GM23248 (cell line): ENCODE data around the gene MALSU1. TPM values are rescaled to one million over a fixed set of nuclear protein-coding genes. Genes with fewer than 3 reads are reported as not detected.

Source experiments
- DNase-seq: peaks from one replicate; pipeline ENCODE4 v3.0.0-alpha.2; 2015
- H2AFZ ChIP-seq: fragments of 200-600 bp; sonication (generic); 2 replicates; pipeline ENCODE4 v1.6.1; 2016; ENCODE audit warnings: antibody characterized with exemption
- H3F3A ChIP-seq: fragments of 200-600 bp; sonication (generic); 2 replicates; pipeline ENCODE4 v1.6.1; 2016; ENCODE audit warnings: mild to moderate bottlenecking, antibody characterized with exemption, mixed run types; ENCODE audit not compliant: insufficient read depth
- H3K27ac ChIP-seq: fragments of 200-600 bp; sonication (generic); 2 replicates; pipeline ENCODE4 v1.5.1; 2016; ENCODE audit warnings: mild to moderate bottlenecking
- H3K27me3 ChIP-seq: fragments of 200-600 bp; sonication (generic); replicated peaks from 2 replicates; pipeline ENCODE4 v1.6.1; 2016; ENCODE audit warnings: mild to moderate bottlenecking; ENCODE audit not compliant: insufficient read depth
- H3K36me3 ChIP-seq: fragments of 200-600 bp; sonication (generic); 2 replicates; pipeline ENCODE4 v1.6.1; 2016; ENCODE audit warnings: low read depth, mild to moderate bottlenecking
- H3K4me1 ChIP-seq: fragments of 200-600 bp; sonication (generic); 2 replicates; pipeline ENCODE4 v1.6.1; 2016; ENCODE audit warnings: mild to moderate bottlenecking; ENCODE audit not compliant: insufficient read depth
- H3K4me2 ChIP-seq: fragments of 200-600 bp; sonication (generic); one replicate; pipeline ENCODE4 v1.6.1; 2016; ENCODE audit warnings: mild to moderate bottlenecking; ENCODE audit not compliant: unreplicated experiment
- H3K4me3 ChIP-seq: fragments of 200-600 bp; sonication (generic); 2 replicates; pipeline ENCODE4 v1.5.1; 2016; ENCODE audit warnings: mild to moderate bottlenecking
- H3K79me2 ChIP-seq: fragments of 200-600 bp; sonication (generic); 2 replicates; pipeline ENCODE4 v1.6.1; 2016; ENCODE audit warnings: mild to moderate bottlenecking; ENCODE audit not compliant: insufficient read depth
- H3K9ac ChIP-seq: fragments of 200-600 bp; sonication (generic); 2 replicates; pipeline ENCODE4 v1.6.1; 2016; ENCODE audit warnings: mild to moderate bottlenecking
- H3K9me2 ChIP-seq: fragments of 200-600 bp; sonication (generic); 2 replicates; pipeline ENCODE4 v1.6.1; 2016; ENCODE audit warnings: mixed run types, mild to moderate bottlenecking, moderate library complexity; ENCODE audit not compliant: insufficient read depth
- H3K9me3 ChIP-seq: fragments of 200-600 bp; sonication (generic); one replicate; pipeline ENCODE4 v1.6.1; 2017; ENCODE audit warnings: low read depth
- H4K20me1 ChIP-seq: fragments of 200-600 bp; sonication (generic); 2 replicates; pipeline ENCODE4 v1.6.0; 2016; ENCODE audit not compliant: insufficient read depth
- EZH2 ChIP-seq: fragments of 200-600 bp; sonication (generic); IDR thresholded peaks from 2 replicates; pipeline ENCODE4 v1.6.1; 2018; ENCODE audit warnings: antibody characterized with exemption, mild to moderate bottlenecking; ENCODE audit not compliant: insufficient read depth, poor library complexity, severe bottlenecking
- EZH2phosphoT487 ChIP-seq: fragments of 200-600 bp; sonication (generic); IDR thresholded peaks from 2 replicates; pipeline ENCODE4 v1.6.1; 2018; ENCODE audit warnings: antibody characterized with exemption, moderate library complexity, mild to moderate bottlenecking, low read depth; ENCODE audit not compliant: insufficient read depth
- WGBS, 2 experiments: methylation state at CpG; one replicate each; pipeline ENCODE4 v1.1.6; 2015 to 2017; ENCODE audit warnings: low lambda C conversion rate in 2 of 2, low coverage in 1 of 2; ENCODE audit errors: missing lambda C conversion rate in 2 of 2; 5-methylcytosine and 5-hydroxymethylcytosine counted together
- in situ Hi-C: fragments of 300-500 bp; cut with MboI; formaldehyde crosslinking; loops from 2 replicates; pipeline ENCODE4 v1.15.0; 2020
- polyA plus RNA-seq: library from polyadenylated mRNA; unstranded; fragments of >200 nt; fragmentation: Nextera tagmentation; extraction: Ambion mirVana; gene quantifications from 2 replicates; pipeline ENCODE4 v1.2.1, GENCODE V29; 2016
- total RNA-seq: library from RNA; depleted of rRNA; stranded (reverse); fragments of >200 nt; shearing (Covaris generic); gene quantifications from 2 replicates; pipeline ENCODE4 v1.2.3, GENCODE V29; 2014

MALSU1 gene
- total and polyA plus RNA-seq, 2 experiments from 2014 or later, result 66.0 to 136 TPM

GRCh38 chr7:23290993-23291392 lies 8.1 kb upstream of the MALSU1 start:
- Histone ChIP-seq H3K79me2 (no peaks in the 10 kb centered on the region), H3F3A (no peaks in the 10 kb centered on the region), H4K20me1 (no peaks in the 10 kb centered on the region), H3K4me2 (no peak overlapping the region), H3K9me2 (no peaks in the 10 kb centered on the region), H3K4me3 (no peak overlapping the region), H3K9me3 (no peaks in the 10 kb centered on the region), H3K9ac (no peak overlapping the region), H3K4me1 (no peaks in the 10 kb centered on the region), H3K27me3 (no peaks in the 10 kb centered on the region), H3K36me3 (no peaks in the 10 kb centered on the region), H3K27ac (no peak overlapping the region), H2AFZ (no peak overlapping the region)
- TF ChIP-seq EZH2 (no peak), EZH2phosphoT487 (no peak)
- DNase-seq, result no peak
- in situ Hi-C loops, result no loop called here
- 81 to 85% methylated on average over 9 of the region's 9 CpGs for WGBS, 2 experiments

- H3K27ac ChIP-seq, result no peak overlapping the region
Measured at GRCh38 chr7:23291957-23292560, 7.1 kb upstream of the MALSU1 start.

GRCh38 chr7:23292623-23293022 lies 6.5 kb upstream of the MALSU1 start:
- Histone ChIP-seq H3K9me2 (no peaks in the 10 kb centered on the region), H2AFZ (no peak overlapping the region), H3K9ac (no peak overlapping the region), H3K79me2 (no peaks in the 10 kb centered on the region), H3K27me3 (no peaks in the 10 kb centered on the region), H4K20me1 (no peaks in the 10 kb centered on the region), H3K4me3 (no peak overlapping the region), H3K4me1 (no peaks in the 10 kb centered on the region), H3F3A (no peaks in the 10 kb centered on the region), H3K4me2 (no peak overlapping the region), H3K27ac (no peak overlapping the region), H3K36me3 (no peaks in the 10 kb centered on the region), H3K9me3 (no peaks in the 10 kb centered on the region)
- in situ Hi-C loops, result no loop called here
- 73 to 76% methylated on average over 4 of the region's 4 CpGs for WGBS, 2 experiments
- no peak for DNase-seq
- TF ChIP-seq EZH2phosphoT487 (no peak), EZH2 (no peak)

More at GRCh38 chr7:23291957-23292560, 7.1 kb upstream of the MALSU1 start:
- H3K4me3 ChIP-seq, result no peak overlapping the region
- H3K4me2 ChIP-seq, result no peak overlapping the region
- H3K9me2 ChIP-seq, result no peaks in the 10 kb centered on the region
- TF ChIP-seq EZH2 (no peak), EZH2phosphoT487 (no peak)
- no peaks in the 10 kb centered on the region for H3K9me3 ChIP-seq
- no peak overlapping the region for H3K9ac ChIP-seq
- no peaks in the 10 kb centered on the region for H3K79me2 ChIP-seq
- no peaks in the 10 kb centered on the region for H3K4me1 ChIP-seq
- DNase-seq, result no peak
- 70 to 87% methylated on average over 3 of the region's 3 CpGs for WGBS, 2 experiments
- H3K27me3 ChIP-seq, result no peaks in the 10 kb centered on the region
- no peaks in the 10 kb centered on the region for H4K20me1 ChIP-seq
- no peaks in the 10 kb centered on the region for H3F3A ChIP-seq
- no peak overlapping the region for H2AFZ ChIP-seq
- in situ Hi-C loops, result no loop called here
- H3K36me3 ChIP-seq, result no peaks in the 10 kb centered on the region

- Histone ChIP-seq H3K9me2 (no peaks in the 10 kb centered on the region), H2AFZ (no peak overlapping the region), H3K36me3 (no peaks in the 10 kb centered on the region), H3K79me2 (no peaks in the 10 kb centered on the region), H3K4me2 (no peak overlapping the region), H3K27me3 (no peaks in the 10 kb centered on the region), H3K4me1 (peaks cover 7% of the 10 kb centered on the region), H3K9me3 (no peaks in the 10 kb centered on the region), H3K27ac (no peak overlapping the region), H3K9ac (no peak overlapping the region), H4K20me1 (no peaks in the 10 kb centered on the region), H3F3A (peaks cover 5% of the 10 kb centered on the region), H3K4me3 (no peak overlapping the region)
- no peak for DNase-seq
- TF ChIP-seq EZH2phosphoT487 (no peak), EZH2 (no peak)
- in situ Hi-C loops, result no loop called here
- 83 to 87% methylated on average over 12 of the region's 12 CpGs for WGBS, 2 experiments
Measured at GRCh38 chr7:23293500-23294073, 5.6 kb upstream of the MALSU1 start.
